Psoas muscle (tissue), 8 donors: ENCODE data around the gene USP49. TPM values are rescaled to one million over a fixed set of nuclear protein-coding genes. Genes with fewer than 3 reads are reported as not detected.
A peak's percentile ranks its signal among the peaks of the same experiment; 100 is the strongest.

Experiments
- ATAC-seq, 4 donors: fragments of 200-7000 bp; cut with Tn5 transposase; one replicate each; pipeline ENCODE4 v1.9.1; 2020; ENCODE audit warnings: moderate library complexity in 3 of 4, mild to moderate bottlenecking in 2 of 4
- DNase-seq, 2 donors: peaks; one replicate each; pipeline ENCODE4 v3.0.0-alpha.2; 2020
- H3K27ac ChIP-seq: fragments of 200-600 bp; one replicate; pipeline ENCODE4 v1.8.0; 2022
- H3K27me3 ChIP-seq, 3 donors: fragments of 200-600 bp in 1 of 3; one replicate each; pipeline versions ENCODE4 v1.6.1 to v1.8.0; 2013 to 2022; ENCODE audit warnings: low read length in 2 of 3, mild to moderate bottlenecking in 2 of 3, moderate library complexity in 1 of 3; ENCODE audit not compliant: insufficient read depth in 3 of 3
- H3K36me3 ChIP-seq, 2 donors: fragments of 200-600 bp in 1 of 2; one replicate each; pipeline versions ENCODE4 v1.6.1 to v1.8.0; 2013 to 2022; ENCODE audit warnings: low read depth in 1 of 2, mild to moderate bottlenecking in 1 of 2, moderate library complexity in 1 of 2; ENCODE audit not compliant: insufficient read depth in 1 of 2
- H3K4me1 ChIP-seq: fragments of 200-600 bp; one replicate; pipeline ENCODE4 v1.8.0; 2022
- H3K4me3 ChIP-seq: fragments of 200-600 bp; one replicate; pipeline ENCODE4 v1.8.0; 2022; ENCODE audit warnings: mild to moderate bottlenecking
- H3K9me3 ChIP-seq: fragments of 200-600 bp; one replicate; pipeline ENCODE4 v1.8.0; 2022
- CTCF ChIP-seq: fragments of 200-600 bp; IDR thresholded peaks from one replicate; pipeline ENCODE4 v1.8.0; 2022; ENCODE audit warnings: antibody characterized with exemption
- WGBS, 3 donors: extraction: QIAGEN DNeasy Blood & Tissue Kit; methylation state at CpG; one replicate each; pipeline versions ENCODE4 v1.1.6 to v1.1.7; 2013; 5-methylcytosine and 5-hydroxymethylcytosine counted together
- intact Hi-C, 2 donors: fragments of 100-400 bp; cut with DNase I; formaldehyde crosslinking; loops; one replicate each; pipeline versions ENCODE4 v1.11.0 to v1.14.2; 2022
- polyA plus RNA-seq, 3 donors: library from polyadenylated mRNA; stranded (reverse); fragments of 200-250 nt; gene quantifications; one replicate each; pipeline ENCODE4 v1.2.3, GENCODE V29; 2013
- total RNA-seq, 4 donors: library from RNA; stranded (reverse); fragmentation: NEBNext Ultra II Directional in 2 of 4; extraction: Animal tissue kit (Norgen Biotek cat#: 25700) in 2 of 4; gene quantifications; one replicate each; pipeline versions ENCODE4 v1.2.1 to v1.2.4, GENCODE V29; 2021 to 2023
- donor health status: healthy with polysubstance abuse.
- donor health status: DM: no; HTN: no; CAD: no; lungs with moderate emphysema.
- donor health status: Bipolar disorder and iron deficiency.
- donor health status: healthy.
- donor health status: DM: yes; HTN: yes; CAD: no.
- donor health status: DM: no; HTN: no; CAD: no.
- donor health status: DM: no; HTN: no; CAD: no.
- donor health status: DM: yes; HTN: yes; CAD: no.

USP49 gene
- total and polyA plus RNA-seq, 7 donors: 0.38 to 1.6 (median 0.84) TPM

DNA sequence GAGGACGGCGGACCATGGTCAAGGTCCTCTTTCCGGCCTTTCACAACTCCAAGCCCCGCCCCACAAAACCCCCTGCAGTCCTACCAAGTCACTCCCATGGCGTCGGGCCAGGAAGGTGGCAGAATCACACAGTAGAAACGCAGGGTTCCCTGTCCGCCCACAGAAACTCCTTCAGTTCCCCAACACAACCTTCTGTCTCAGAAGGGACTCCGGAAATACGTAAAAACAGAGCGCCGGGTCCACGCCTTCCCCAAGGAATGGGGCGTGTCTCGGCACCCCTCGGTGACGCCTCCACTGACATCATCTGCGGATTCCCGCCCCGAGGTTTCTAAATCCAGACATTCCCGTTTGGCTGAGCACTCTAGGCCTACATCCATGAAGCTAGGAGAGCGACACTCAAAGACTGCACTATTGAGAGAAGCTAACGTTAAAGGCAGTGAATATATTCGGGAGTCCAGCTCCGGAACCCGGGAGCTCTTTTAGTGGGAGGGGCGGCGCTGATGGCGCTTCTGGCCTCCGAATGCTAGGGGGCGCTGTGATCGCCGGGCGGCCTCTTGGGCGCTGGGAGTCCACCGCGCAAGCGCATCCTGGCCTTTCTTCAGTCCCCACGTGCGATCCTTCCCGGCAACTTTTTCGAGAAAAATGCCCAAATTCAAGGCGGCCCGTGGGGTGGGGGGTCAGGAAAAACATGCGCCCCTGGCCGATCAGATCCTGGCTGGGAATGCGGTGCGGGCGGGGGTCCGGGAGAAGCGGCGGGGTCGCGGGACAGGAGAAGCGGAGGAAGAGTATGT is 25.9 kb upstream of the USP49 start, which contains the start of the genes BYSL and MED20:
Gene BYSL (plus strand): TSS at position 579 of the 791 bp plus-strand sequence. CDS start 64 bp downstream, at position 643.
Gene MED20 (minus strand): TSS at position 219 of the 791 bp plus-strand sequence. CDS start 121 bp downstream, at position 98.
- peak; percentile 96 for TF ChIP-seq CTCF
- H3K4me3 ChIP-seq: peak within 1 kb of the TSS; percentile 87
- H3K9me3 ChIP-seq: no peaks in the 10 kb centered on the region
- WGBS, 3 donors: 0 to 1% (median 0%) methylated on average over 53 to 55 of the region's 55 CpGs
- DNase-seq: peak; percentile 92 to 96
- H3K36me3 ChIP-seq: peaks cover 2 to 30% of the 10 kb centered on the region in 2 donors
- peak within 1 kb of the TSS; percentile 99 for H3K27ac ChIP-seq
- intact Hi-C loops: loop anchor here (2.0 to 5.0 kb wide), 2 partner anchors 134 to 296 kb away; partner anchors contain the start of genes MRPS10 (in 2 of the 2) and TOMM6 (in 2 of the 2)
- H3K27me3 ChIP-seq: no peaks in the 10 kb centered on the region
- ATAC-seq: peak; percentile 97 to 99 (median 98)
- peaks cover 30% of the 10 kb centered on the region for H3K4me1 ChIP-seq

DNA sequence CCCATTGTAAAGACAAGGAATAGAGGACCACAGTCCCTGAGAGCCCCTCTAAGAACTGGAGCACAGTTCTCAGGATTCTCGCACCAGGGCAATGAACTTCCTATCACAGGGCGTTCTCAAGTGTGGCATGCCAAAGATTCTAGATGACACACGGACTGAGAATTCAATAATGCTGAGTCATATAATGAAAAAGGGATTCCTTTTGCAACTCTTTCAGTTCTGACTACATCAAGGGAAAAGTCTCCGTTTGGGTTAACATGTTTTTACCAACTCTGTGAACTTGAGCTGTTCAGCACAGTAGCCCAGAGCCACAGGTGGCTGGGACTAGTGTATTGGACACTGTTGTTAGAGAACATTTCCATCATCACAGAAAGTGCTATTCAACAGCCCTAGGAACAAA is 22.4 kb upstream of the USP49 start:
- Histone ChIP-seq H3K27ac (peak overlapping the region; percentile 61), H3K36me3 (peaks cover 9 to 47% of the 10 kb centered on the region in 2 donors), H3K27me3 (no peaks in the 10 kb centered on the region), H3K4me3 (no peak overlapping the region), H3K9me3 (no peaks in the 10 kb centered on the region), H3K4me1 (peaks cover 20% of the 10 kb centered on the region)
- no peak for TF ChIP-seq CTCF
- intact Hi-C loops: no loop called here
- ATAC-seq: peak in 1 of 4 donors; percentile 10
- no peak for DNase-seq
- WGBS, 3 donors: 45 to 58% (median 45%) methylated on average over 4 of the region's 4 CpGs

- no peak for DNase-seq
- intact Hi-C loops: no loop called here
- Histone ChIP-seq H3K27me3 (no peaks in the 10 kb centered on the region), H3K36me3 (peaks cover 9 to 61% of the 10 kb centered on the region in 2 donors), H3K4me1 (peaks cover 11% of the 10 kb centered on the region), H3K4me3 (no peak overlapping the region), H3K27ac (no peak overlapping the region), H3K9me3 (no peaks in the 10 kb centered on the region)
- ATAC-seq: no peak
- TF ChIP-seq CTCF: no peak
- WGBS, 3 donors: 93 to 98% (median 96%) methylated on average over 4 of the region's 4 CpGs
Observed at GRCh38 chr6:41914869-41915530, 19.8 kb upstream of the USP49 start.

DNA sequence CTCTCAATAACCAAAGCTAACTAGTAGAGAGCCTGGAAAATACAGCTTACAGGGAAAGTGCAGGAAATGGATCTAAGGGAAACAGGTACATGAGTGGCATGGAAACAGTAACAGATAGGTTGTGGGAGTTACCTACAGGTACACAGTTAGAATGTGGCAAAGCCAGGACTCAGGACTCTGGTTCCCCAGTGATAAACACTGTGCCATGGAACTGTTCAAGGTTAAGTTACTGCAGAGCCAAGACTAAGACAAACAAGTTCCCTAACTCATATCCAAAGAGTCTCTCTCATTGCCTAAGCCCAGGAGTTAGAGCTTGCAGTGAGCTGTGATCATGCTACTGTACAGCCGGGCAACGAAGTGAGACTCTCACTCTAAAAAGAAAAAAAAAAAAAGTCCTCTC is 19.2 kb upstream of the USP49 start:
- no peak for ATAC-seq
- Histone ChIP-seq H3K27ac (no peak overlapping the region), H3K4me1 (peaks cover 8% of the 10 kb centered on the region), H3K27me3 (no peaks in the 10 kb centered on the region), H3K36me3 (peaks cover 9 to 64% of the 10 kb centered on the region in 2 donors), H3K9me3 (no peaks in the 10 kb centered on the region), H3K4me3 (no peak overlapping the region)
- intact Hi-C loops: no loop called here
- WGBS, 3 donors: 80 to 94% (median 86%) methylated on average over 2 of the region's 2 CpGs
- no peak for TF ChIP-seq CTCF
- no peak for DNase-seq
